ENCODE data around the gene NTN3.
A peak's percentile ranks its signal among the peaks of the same experiment; 100 is the strongest.

Gene NTN3

GRCh38 chr16:2457946-2458345 lies 13.2 kb upstream of the NTN3 start:
- no peak overlapping the region for H3K4me3 ChIP-seq (ENCODE audit: low read length)
- TF ChIP-seq EZH2 (optimal IDR thresholded peaks at IDR 0.05; ENCODE audit: low read depth, low read length) (no peak), CTCF (IDR thresholded peaks at IDR 0.05; ENCODE audit: low read length) (no peak), EZH2phosphoT487 (IDR thresholded peaks at IDR 0.05; ENCODE audit: low read length) (no peak)
- no peaks in the 10 kb centered on the region for H3K27me3 ChIP-seq (replicated peaks; ENCODE audit: insufficient read depth, low read length)
- H3K4me1 ChIP-seq (ENCODE audit: low read length): peaks cover 15% of the 10 kb centered on the region
- no peaks in the 10 kb centered on the region for H3K9me3 ChIP-seq (replicated peaks; ENCODE audit: insufficient read depth, low read length)
- H3K79me2 ChIP-seq (ENCODE audit: low read length): peaks cover 14% of the 10 kb centered on the region
- no peaks in the 10 kb centered on the region; the same call in 1 of the 2 replicates for H3K36me3 ChIP-seq (replicated peaks; ENCODE audit: insufficient read depth, low read length)
- DNase-seq: no peak
- no peak overlapping the region for H3K9ac ChIP-seq (ENCODE audit: low read length)
- no peak overlapping the region for H3K4me2 ChIP-seq (ENCODE audit: low read depth, low read length)
- H2AFZ ChIP-seq (ENCODE audit: low read length): no peak overlapping the region
- H3K27ac ChIP-seq (ENCODE audit: low read length): no peak overlapping the region
- H4K20me1 ChIP-seq (ENCODE audit: insufficient read depth, low read length): no peaks in the 10 kb centered on the region
- H3F3A ChIP-seq (ENCODE audit: insufficient read depth, low read length): peaks cover 21% of the 10 kb centered on the region
- H3K9me2 ChIP-seq (replicated peaks; ENCODE audit: insufficient read depth, low read length): no peaks in the 10 kb centered on the region

GRCh38 chr16:2458887-2459646 lies 12.0 kb upstream of the NTN3 start:
- peak overlapping the region; percentile 21; the same call in 1 of the 2 replicates for H3K27ac ChIP-seq (ENCODE audit: low read length)
- peak overlapping the region; percentile 72 for H3K4me3 ChIP-seq (ENCODE audit: low read length)
- peak overlapping the region; percentile 48; the same call in 1 of the 2 replicates for H3K9ac ChIP-seq (ENCODE audit: low read length)
- H4K20me1 ChIP-seq (ENCODE audit: insufficient read depth, low read length): no peaks in the 10 kb centered on the region
- H2AFZ ChIP-seq (ENCODE audit: low read length): peak overlapping the region; percentile 79
- DNase-seq: no peak
- peaks cover 15% of the 10 kb centered on the region for H3K4me1 ChIP-seq (ENCODE audit: low read length)
- H3K79me2 ChIP-seq (ENCODE audit: low read length): peaks cover 14% of the 10 kb centered on the region
- H3K4me2 ChIP-seq (ENCODE audit: low read depth, low read length): peak overlapping the region; percentile 96
- peaks cover 21% of the 10 kb centered on the region for H3F3A ChIP-seq (ENCODE audit: insufficient read depth, low read length)
- no peaks in the 10 kb centered on the region for H3K9me2 ChIP-seq (replicated peaks; ENCODE audit: insufficient read depth, low read length)
- no peak for TF ChIP-seq EZH2phosphoT487 (IDR thresholded peaks at IDR 0.05; ENCODE audit: low read length)
- H3K27me3 ChIP-seq (replicated peaks; ENCODE audit: insufficient read depth, low read length): no peaks in the 10 kb centered on the region
- H3K9me3 ChIP-seq (replicated peaks; ENCODE audit: insufficient read depth, low read length): no peaks in the 10 kb centered on the region
- H3K36me3 ChIP-seq (replicated peaks; ENCODE audit: insufficient read depth, low read length): no peaks in the 10 kb centered on the region; the same call in 1 of the 2 replicates

GRCh38 chr16:2459647-2460390 lies 11.3 kb upstream of the NTN3 start, which contains the start of gene TEDC2:
Gene TEDC2 (plus strand): TSS chr16:2460109. CDS start chr16:2460145, 36 bp downstream.
- no peaks in the 10 kb centered on the region for H3K9me3 ChIP-seq (replicated peaks; ENCODE audit: insufficient read depth, low read length)
- H2AFZ ChIP-seq (ENCODE audit: low read length): peak within 1 kb of the TSS; percentile 79
- peak within 1 kb of the TSS; percentile 21; the same call in 1 of the 2 replicates for H3K27ac ChIP-seq (ENCODE audit: low read length)
- H3K9me2 ChIP-seq (replicated peaks; ENCODE audit: insufficient read depth, low read length): no peaks in the 10 kb centered on the region
- H3K27me3 ChIP-seq (replicated peaks; ENCODE audit: insufficient read depth, low read length): no peaks in the 10 kb centered on the region
- H3K4me1 ChIP-seq (ENCODE audit: low read length): peaks cover 15% of the 10 kb centered on the region
- peak within 1 kb of the TSS; percentile 72 for H3K4me3 ChIP-seq (ENCODE audit: low read length)
- peaks cover 14% of the 10 kb centered on the region for H3K79me2 ChIP-seq (ENCODE audit: low read length)
- H3F3A ChIP-seq (ENCODE audit: insufficient read depth, low read length): peaks cover 21% of the 10 kb centered on the region
- TF ChIP-seq EZH2 (optimal IDR thresholded peaks at IDR 0.05; ENCODE audit: low read depth, low read length) (no peak), EZH2phosphoT487 (IDR thresholded peaks at IDR 0.05; ENCODE audit: low read length) (no peak), CTCF (IDR thresholded peaks at IDR 0.05; ENCODE audit: low read length) (no peak)
- no peaks in the 10 kb centered on the region; the same call in 1 of the 2 replicates for H3K36me3 ChIP-seq (replicated peaks; ENCODE audit: insufficient read depth, low read length)
- peak; percentile 98 for DNase-seq
- H3K4me2 ChIP-seq (ENCODE audit: low read depth, low read length): peak within 1 kb of the TSS; percentile 96
- no peaks in the 10 kb centered on the region for H4K20me1 ChIP-seq (ENCODE audit: insufficient read depth, low read length)
- H3K9ac ChIP-seq (ENCODE audit: low read length): peak within 1 kb of the TSS; percentile 81

Data from MM.1S (cell line).